PC-9 (cell line): ENCODE data around the gene SRGAP3.

Experiments
- CTCF ChIP-seq: fragments of 200-600 bp; sonication (generic); conservative IDR thresholded peaks from 2 replicates; pipeline ENCODE4 v1.6.1; 2017; ENCODE audit warnings: mixed run types, antibody characterized with exemption, mild to moderate bottlenecking, moderate library complexity
- EZH2 ChIP-seq: fragments of 200-600 bp; sonication (generic); IDR thresholded peaks from 2 replicates; pipeline ENCODE4 v1.8.0; 2017; ENCODE audit warnings: antibody characterized with exemption, low read depth

GRCh38 chr3:9107738-9108137 is 141.7 kb downstream of the SRGAP3 start:
- TF ChIP-seq CTCF, result no peak
- TF ChIP-seq EZH2, result no peak
